Measurements from ENCODE around the gene TNP2. TPM values are rescaled to one million over a fixed set of nuclear protein-coding genes. Genes with fewer than 3 reads are reported as not detected.

The TNP2 gene
- total and polyA plus RNA-seq, 2 experiments from 2014 or later, result not detected

DNA sequence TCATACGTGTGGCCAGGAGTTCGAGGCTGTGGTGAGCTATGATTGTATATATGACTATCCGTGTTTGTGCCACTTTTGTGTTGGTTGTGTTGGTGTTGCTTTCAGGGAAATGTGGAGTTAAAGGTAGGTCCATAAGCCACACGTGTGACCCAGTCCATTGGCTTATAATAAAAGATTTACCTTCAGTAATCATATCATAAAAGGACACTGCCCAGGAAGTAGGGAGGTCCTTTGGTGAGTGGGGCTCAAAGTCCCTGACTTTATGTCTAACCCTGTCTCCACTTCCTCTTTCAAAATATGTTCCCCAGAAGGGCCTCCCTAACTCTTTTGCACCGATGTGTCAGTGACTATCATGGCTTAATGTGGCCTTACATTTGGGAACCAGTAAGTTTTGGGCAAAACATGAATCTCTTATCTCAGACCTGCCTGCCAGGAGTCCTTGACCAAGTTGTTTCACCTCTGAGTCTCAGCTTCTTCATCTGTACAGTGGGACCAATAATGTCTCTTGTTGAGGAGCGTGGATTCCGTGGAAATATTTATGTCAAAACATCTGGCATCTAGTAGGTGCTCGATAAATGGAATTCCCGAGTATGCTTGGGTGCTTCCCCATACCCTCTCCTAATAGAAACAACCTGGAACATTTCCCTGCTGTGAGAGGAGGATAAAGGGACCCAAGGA lies 4.8 kb downstream of the TNP2 start:
- TF ChIP-seq POLR2AphosphoS5 (IDR thresholded peaks at IDR 0.05; ENCODE audit: low read depth) (no peak), CREB1 (CRISPR knock-in tag; IDR thresholded peaks at IDR 0.05; ENCODE audit: low read depth) (no peak), EZH2phosphoT487 (IDR thresholded peaks at IDR 0.05; ENCODE audit: unreplicated experiment) (no peak), NANOG (IDR thresholded peaks at IDR 0.05; ENCODE audit: borderline replicate concordance) (no peak), STAT1 (IDR thresholded peaks at IDR 0.05; ENCODE audit: unreplicated experiment) (no peak), JUNB (IDR thresholded peaks at IDR 0.05; ENCODE audit: unreplicated experiment) (no peak)
- TF ChIP-seq, protein P1, sequence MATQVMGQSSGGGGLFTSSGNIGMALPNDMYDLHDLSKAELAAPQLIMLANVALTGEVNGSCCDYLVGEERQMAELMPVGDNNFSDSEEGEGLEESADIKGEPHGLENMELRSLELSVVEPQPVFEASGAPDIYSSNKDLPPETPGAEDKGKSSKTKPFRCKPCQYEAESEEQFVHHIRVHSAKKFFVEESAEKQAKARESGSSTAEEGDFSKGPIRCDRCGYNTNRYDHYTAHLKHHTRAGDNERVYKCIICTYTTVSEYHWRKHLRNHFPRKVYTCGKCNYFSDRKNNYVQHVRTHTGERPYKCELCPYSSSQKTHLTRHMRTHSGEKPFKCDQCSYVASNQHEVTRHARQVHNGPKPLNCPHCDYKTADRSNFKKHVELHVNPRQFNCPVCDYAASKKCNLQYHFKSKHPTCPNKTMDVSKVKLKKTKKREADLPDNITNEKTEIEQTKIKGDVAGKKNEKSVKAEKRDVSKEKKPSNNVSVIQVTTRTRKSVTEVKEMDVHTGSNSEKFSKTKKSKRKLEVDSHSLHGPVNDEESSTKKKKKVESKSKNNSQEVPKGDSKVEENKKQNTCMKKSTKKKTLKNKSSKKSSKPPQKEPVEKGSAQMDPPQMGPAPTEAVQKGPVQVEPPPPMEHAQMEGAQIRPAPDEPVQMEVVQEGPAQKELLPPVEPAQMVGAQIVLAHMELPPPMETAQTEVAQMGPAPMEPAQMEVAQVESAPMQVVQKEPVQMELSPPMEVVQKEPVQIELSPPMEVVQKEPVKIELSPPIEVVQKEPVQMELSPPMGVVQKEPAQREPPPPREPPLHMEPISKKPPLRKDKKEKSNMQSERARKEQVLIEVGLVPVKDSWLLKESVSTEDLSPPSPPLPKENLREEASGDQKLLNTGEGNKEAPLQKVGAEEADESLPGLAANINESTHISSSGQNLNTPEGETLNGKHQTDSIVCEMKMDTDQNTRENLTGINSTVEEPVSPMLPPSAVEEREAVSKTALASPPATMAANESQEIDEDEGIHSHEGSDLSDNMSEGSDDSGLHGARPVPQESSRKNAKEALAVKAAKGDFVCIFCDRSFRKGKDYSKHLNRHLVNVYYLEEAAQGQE (IDR thresholded peaks at IDR 0.05; ENCODE audit: unreplicated experiment), result no peak
- TF ChIP-seq, protein P2, sequence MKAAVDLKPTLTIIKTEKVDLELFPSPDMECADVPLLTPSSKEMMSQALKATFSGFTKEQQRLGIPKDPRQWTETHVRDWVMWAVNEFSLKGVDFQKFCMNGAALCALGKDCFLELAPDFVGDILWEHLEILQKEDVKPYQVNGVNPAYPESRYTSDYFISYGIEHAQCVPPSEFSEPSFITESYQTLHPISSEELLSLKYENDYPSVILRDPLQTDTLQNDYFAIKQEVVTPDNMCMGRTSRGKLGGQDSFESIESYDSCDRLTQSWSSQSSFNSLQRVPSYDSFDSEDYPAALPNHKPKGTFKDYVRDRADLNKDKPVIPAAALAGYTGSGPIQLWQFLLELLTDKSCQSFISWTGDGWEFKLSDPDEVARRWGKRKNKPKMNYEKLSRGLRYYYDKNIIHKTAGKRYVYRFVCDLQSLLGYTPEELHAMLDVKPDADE (IDR thresholded peaks at IDR 0.05), result no peak
- TF ChIP-seq, protein P3, sequence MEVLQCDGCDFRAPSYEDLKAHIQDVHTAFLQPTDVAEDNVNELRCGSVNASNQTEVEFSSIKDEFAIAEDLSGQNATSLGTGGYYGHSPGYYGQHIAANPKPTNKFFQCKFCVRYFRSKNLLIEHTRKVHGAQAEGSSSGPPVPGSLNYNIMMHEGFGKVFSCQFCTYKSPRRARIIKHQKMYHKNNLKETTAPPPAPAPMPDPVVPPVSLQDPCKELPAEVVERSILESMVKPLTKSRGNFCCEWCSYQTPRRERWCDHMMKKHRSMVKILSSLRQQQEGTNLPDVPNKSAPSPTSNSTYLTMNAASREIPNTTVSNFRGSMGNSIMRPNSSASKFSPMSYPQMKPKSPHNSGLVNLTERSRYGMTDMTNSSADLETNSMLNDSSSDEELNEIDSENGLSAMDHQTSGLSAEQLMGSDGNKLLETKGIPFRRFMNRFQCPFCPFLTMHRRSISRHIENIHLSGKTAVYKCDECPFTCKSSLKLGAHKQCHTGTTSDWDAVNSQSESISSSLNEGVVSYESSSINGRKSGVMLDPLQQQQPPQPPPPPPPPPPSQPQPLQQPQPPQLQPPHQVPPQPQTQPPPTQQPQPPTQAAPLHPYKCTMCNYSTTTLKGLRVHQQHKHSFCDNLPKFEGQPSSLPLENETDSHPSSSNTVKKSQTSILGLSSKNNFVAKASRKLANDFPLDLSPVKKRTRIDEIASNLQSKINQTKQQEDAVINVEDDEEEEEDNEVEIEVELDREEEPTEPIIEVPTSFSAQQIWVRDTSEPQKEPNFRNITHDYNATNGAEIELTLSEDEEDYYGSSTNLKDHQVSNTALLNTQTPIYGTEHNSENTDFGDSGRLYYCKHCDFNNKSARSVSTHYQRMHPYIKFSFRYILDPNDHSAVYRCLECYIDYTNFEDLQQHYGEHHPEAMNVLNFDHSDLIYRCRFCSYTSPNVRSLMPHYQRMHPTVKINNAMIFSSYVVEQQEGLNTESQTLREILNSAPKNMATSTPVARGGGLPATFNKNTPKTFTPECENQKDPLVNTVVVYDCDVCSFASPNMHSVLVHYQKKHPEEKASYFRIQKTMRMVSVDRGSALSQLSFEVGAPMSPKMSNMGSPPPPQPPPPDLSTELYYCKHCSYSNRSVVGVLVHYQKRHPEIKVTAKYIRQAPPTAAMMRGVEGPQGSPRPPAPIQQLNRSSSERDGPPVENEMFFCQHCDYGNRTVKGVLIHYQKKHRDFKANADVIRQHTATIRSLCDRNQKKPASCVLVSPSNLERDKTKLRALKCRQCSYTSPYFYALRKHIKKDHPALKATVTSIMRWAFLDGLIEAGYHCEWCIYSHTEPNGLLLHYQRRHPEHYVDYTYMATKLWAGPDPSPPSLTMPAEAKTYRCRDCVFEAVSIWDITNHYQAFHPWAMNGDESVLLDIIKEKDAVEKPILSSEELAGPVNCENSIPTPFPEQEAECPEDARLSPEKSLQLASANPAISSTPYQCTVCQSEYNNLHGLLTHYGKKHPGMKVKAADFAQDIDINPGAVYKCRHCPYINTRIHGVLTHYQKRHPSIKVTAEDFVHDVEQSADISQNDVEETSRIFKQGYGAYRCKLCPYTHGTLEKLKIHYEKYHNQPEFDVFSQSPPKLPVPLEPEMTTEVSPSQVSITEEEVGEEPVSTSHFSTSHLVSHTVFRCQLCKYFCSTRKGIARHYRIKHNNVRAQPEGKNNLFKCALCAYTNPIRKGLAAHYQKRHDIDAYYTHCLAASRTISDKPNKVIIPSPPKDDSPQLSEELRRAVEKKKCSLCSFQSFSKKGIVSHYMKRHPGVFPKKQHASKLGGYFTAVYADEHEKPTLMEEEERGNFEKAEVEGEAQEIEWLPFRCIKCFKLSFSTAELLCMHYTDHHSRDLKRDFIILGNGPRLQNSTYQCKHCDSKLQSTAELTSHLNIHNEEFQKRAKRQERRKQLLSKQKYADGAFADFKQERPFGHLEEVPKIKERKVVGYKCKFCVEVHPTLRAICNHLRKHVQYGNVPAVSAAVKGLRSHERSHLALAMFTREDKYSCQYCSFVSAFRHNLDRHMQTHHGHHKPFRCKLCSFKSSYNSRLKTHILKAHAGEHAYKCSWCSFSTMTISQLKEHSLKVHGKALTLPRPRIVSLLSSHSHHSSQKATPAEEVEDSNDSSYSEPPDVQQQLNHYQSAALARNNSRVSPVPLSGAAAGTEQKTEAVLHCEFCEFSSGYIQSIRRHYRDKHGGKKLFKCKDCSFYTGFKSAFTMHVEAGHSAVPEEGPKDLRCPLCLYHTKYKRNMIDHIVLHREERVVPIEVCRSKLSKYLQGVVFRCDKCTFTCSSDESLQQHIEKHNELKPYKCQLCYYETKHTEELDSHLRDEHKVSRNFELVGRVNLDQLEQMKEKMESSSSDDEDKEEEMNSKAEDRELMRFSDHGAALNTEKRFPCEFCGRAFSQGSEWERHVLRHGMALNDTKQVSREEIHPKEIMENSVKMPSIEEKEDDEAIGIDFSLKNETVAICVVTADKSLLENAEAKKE (CRISPR knock-in tag; IDR thresholded peaks at IDR 0.05), result no peak
- TF ChIP-seq, protein P4, sequence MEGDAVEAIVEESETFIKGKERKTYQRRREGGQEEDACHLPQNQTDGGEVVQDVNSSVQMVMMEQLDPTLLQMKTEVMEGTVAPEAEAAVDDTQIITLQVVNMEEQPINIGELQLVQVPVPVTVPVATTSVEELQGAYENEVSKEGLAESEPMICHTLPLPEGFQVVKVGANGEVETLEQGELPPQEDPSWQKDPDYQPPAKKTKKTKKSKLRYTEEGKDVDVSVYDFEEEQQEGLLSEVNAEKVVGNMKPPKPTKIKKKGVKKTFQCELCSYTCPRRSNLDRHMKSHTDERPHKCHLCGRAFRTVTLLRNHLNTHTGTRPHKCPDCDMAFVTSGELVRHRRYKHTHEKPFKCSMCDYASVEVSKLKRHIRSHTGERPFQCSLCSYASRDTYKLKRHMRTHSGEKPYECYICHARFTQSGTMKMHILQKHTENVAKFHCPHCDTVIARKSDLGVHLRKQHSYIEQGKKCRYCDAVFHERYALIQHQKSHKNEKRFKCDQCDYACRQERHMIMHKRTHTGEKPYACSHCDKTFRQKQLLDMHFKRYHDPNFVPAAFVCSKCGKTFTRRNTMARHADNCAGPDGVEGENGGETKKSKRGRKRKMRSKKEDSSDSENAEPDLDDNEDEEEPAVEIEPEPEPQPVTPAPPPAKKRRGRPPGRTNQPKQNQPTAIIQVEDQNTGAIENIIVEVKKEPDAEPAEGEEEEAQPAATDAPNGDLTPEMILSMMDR (conservative IDR thresholded peaks at IDR 0.05; ENCODE audit: low read depth in 2 of 2), result no peak
- Mint-ChIP-seq H3K4me3 (no peak overlapping the region), H3K27ac (no peak overlapping the region), H3K4me1 (peaks cover 4% of the 10 kb centered on the region), H3K27me3 (ENCODE audit: insufficient read depth, low read depth, poor library complexity) (peaks cover 11% of the 10 kb centered on the region), H3K9me3 (no peaks in the 10 kb centered on the region; the same call in 2 of the 3 replicates), H3K36me3 (ENCODE audit: low read depth) (no peaks in the 10 kb centered on the region)
- Histone ChIP-seq H3K27ac (ENCODE audit: low read depth) (no peak overlapping the region), H3K79me2 (replicated peaks; ENCODE audit: insufficient read depth) (no peaks in the 10 kb centered on the region), H3K4me2 (no peak overlapping the region), H3K4me1 (ENCODE audit: insufficient read depth) (no peaks in the 10 kb centered on the region; the same call in 1 of the 2 replicates), H3K9me2 (ENCODE audit: insufficient read depth) (peaks cover 3% of the 10 kb centered on the region; the same call in 1 of the 2 replicates), H3K4me3 (no peak overlapping the region), H2AFZ (no peak overlapping the region), H4K20me1 (replicated peaks; ENCODE audit: insufficient read depth) (no peaks in the 10 kb centered on the region), H3K36me3 (ENCODE audit: insufficient read depth) (no peaks in the 10 kb centered on the region), H3K27me3 (ENCODE audit: insufficient read depth) (no peaks in the 10 kb centered on the region), H3F3A (replicated peaks; ENCODE audit: low read depth) (peaks cover 3% of the 10 kb centered on the region)
- no peak for ATAC-seq
- no peak for DNase-seq (ENCODE audit: low spot score)
